HCT116 (cell line): ENCODE results near the gene RETREG1. TPM values are rescaled to one million over a fixed set of nuclear protein-coding genes. Genes with fewer than 3 reads are reported as not detected.

Source experiments
- ATAC-seq: fragments of 200-7000 bp; cut with Tn5 transposase; 2 replicates; pipeline ENCODE4 v1.9.1; 2020; ENCODE audit warnings: mild to moderate bottlenecking, moderate library complexity
- BruUV-seq: library from RNA; stranded (reverse); fragments of 400-500 nt; replicated peaks from 2 replicates; lab custom pipeline; 2021; lab: Mats Ljungman, UMichigan
- CTCF ChIA-PET: fragments of 300-600 bp; sonication (Branson Sonifier 250); formaldehyde crosslinking; loops from one replicate; lab custom pipeline; 2021; ENCODE audit warnings: antibody characterized with exemption; lab: Charles Lee
- POLR2A ChIA-PET: fragments of 300-600, 350-600 bp; sonication (Branson Sonifier 250); formaldehyde crosslinking; loops from one replicate; lab custom pipeline; 2021; ENCODE audit warnings: antibody characterized with exemption; lab: Charles Lee
- RAD21 ChIA-PET, 2 experiments: fragments of 300-600 bp; sonication (Branson Sonifier 250); formaldehyde crosslinking; loops; one replicate each; lab custom pipeline; 2023; ENCODE audit warnings: low total read pairs in 2 of 2; ENCODE audit not compliant: uncharacterized antibody in 2 of 2, unreplicated experiment in 2 of 2, low non-redundant PET in 1 of 2; lab: Charles Lee
- DNase-seq: peaks from one replicate; pipeline ENCODE4 v3.0.0-alpha.2; 2010; ENCODE audit warnings: low read depth, low spot score
- H2AFZ ChIP-seq: fragments of 200-600 bp; shearing (Covaris generic), sonication (generic); 2 replicates; pipeline ENCODE4 v1.6.1; 2017; ENCODE audit warnings: low read depth, mixed run types, mixed read lengths, antibody characterized with exemption, low read length; ENCODE audit not compliant: poor library complexity, severe bottlenecking
- H3K27ac ChIP-seq: 2 replicates; pipeline ENCODE4 v1.5.1; 2012; ENCODE audit warnings: low read depth, low read length
- H3K27me3 ChIP-seq: fragments of 200-600 bp; sonication (generic); 2 replicates; pipeline ENCODE4 v1.6.1; 2016; ENCODE audit warnings: mixed run types, low read length, mixed read lengths; ENCODE audit not compliant: insufficient read depth
- H3K36me3 ChIP-seq, 2 experiments: fragments of 200-500 bp in 1 of 2; fragments of 200-600 bp in 1 of 2; sonication (Bioruptor generic) in 1 of 2; sonication (generic) in 1 of 2; 2 replicates each; pipeline versions ENCODE4 v1.5.1 to v1.6.1; 2014 to 2016; ENCODE audit warnings: low read length in 2 of 2, inconsistent platforms in 1 of 2, mixed read lengths in 1 of 2, mixed run types in 1 of 2; ENCODE audit not compliant: insufficient read depth in 2 of 2, control insufficient read depth in 1 of 2
- H3K4me1 ChIP-seq, 2 experiments: fragments of 200-600 bp in 1 of 2; sonication (generic) in 1 of 2; 2 replicates each; pipeline versions ENCODE4 v1.5.1 to v1.6.1; 2012 to 2017; ENCODE audit warnings: low read length in 2 of 2, inconsistent platforms in 1 of 2, mild to moderate bottlenecking in 1 of 2, mixed read lengths in 1 of 2, mixed run types in 1 of 2, moderate library complexity in 1 of 2; ENCODE audit not compliant: insufficient read depth in 2 of 2, control insufficient read depth in 1 of 2
- H3K4me2 ChIP-seq: fragments of 200-600 bp; sonication (generic); 2 replicates; pipeline ENCODE4 v1.6.1; 2017; ENCODE audit warnings: mixed run types, low read length, mixed read lengths
- H3K4me3 ChIP-seq, 2 experiments: fragments of 200-600 bp in 1 of 2; sonication (generic) in 1 of 2; replicated peaks in 1 of 2; 2 replicates each; pipeline ENCODE4 v1.5.1; 2011 to 2016; ENCODE audit warnings: low read length in 2 of 2, control low read depth in 1 of 2, low read depth in 1 of 2, mild to moderate bottlenecking in 1 of 2, mixed read lengths in 1 of 2, mixed run types in 1 of 2
- H3K79me2 ChIP-seq: fragments of 200-600 bp; sonication (generic); 2 replicates; pipeline ENCODE4 v1.6.1; 2017; ENCODE audit warnings: mild to moderate bottlenecking, mixed run types, low read length, moderate library complexity, mixed read lengths; ENCODE audit not compliant: insufficient read depth
- H3K9ac ChIP-seq: fragments of 200-600 bp; sonication (generic); 2 replicates; pipeline ENCODE4 v1.6.1; 2016; ENCODE audit warnings: low read length, mixed read lengths
- H3K9me2 ChIP-seq: fragments of 200-600 bp; sonication (generic), shearing (Covaris generic); 2 replicates; pipeline ENCODE4 v1.6.1; 2017; ENCODE audit warnings: mixed run types, mild to moderate bottlenecking, moderate library complexity; ENCODE audit not compliant: insufficient read depth
- H3K9me3 ChIP-seq, 2 experiments: fragments of 200-500 bp in 1 of 2; fragments of 200-600 bp in 1 of 2; sonication (Bioruptor generic) in 1 of 2; sonication (generic) in 1 of 2; 2 replicates each; pipeline ENCODE4 v1.6.1; 2014 to 2017; ENCODE audit warnings: low read length in 2 of 2, mixed read lengths in 2 of 2, inconsistent platforms in 1 of 2, low read depth in 1 of 2, mild to moderate bottlenecking in 1 of 2, mixed run types in 1 of 2, moderate library complexity in 1 of 2; ENCODE audit not compliant: control insufficient read depth in 1 of 2, insufficient read depth in 1 of 2
- H4K20me1 ChIP-seq: fragments of 200-600 bp; sonication (generic), shearing (Covaris generic); 2 replicates; pipeline ENCODE4 v1.6.1; 2017; ENCODE audit warnings: mixed run types, mild to moderate bottlenecking, moderate library complexity; ENCODE audit not compliant: insufficient read depth
- CEBPB ChIP-seq: IDR thresholded peaks from 2 replicates; pipeline ENCODE4 v1.6.1; 2012; ENCODE audit warnings: low read depth
- CTCF ChIP-seq, 3 experiments: fragments of 200-600 bp in 1 of 3; sonication (generic) in 1 of 3; IDR thresholded peaks in 2 of 3; conservative IDR thresholded peaks in 1 of 3; 2 replicates each; pipeline ENCODE4 v1.5.1; 2012 to 2017; ENCODE audit warnings: low read depth in 2 of 3, low read length in 2 of 3, antibody characterized with exemption in 1 of 3, borderline replicate concordance in 1 of 3, control low read depth in 1 of 3, mild to moderate bottlenecking in 1 of 3, mixed read lengths in 1 of 3, mixed run types in 1 of 3, moderate library complexity in 1 of 3; ENCODE audit not compliant: insufficient read depth in 1 of 3
- EZH2phosphoT487 ChIP-seq: fragments of 200-600 bp; IDR thresholded peaks from 2 replicates; pipeline ENCODE4 v1.6.1; 2018; ENCODE audit warnings: antibody characterized with exemption, borderline replicate concordance
- FOSL1 ChIP-seq: IDR thresholded peaks from 2 replicates; pipeline ENCODE4 v1.6.1; 2012; ENCODE audit warnings: low read depth
- JUND ChIP-seq: IDR thresholded peaks from 2 replicates; pipeline ENCODE4 v1.6.1; 2012
- MAX ChIP-seq: IDR thresholded peaks from 2 replicates; pipeline ENCODE4 v1.6.1; 2012
- POLR2AphosphoS5 ChIP-seq: IDR thresholded peaks from 2 replicates; pipeline ENCODE4 v1.6.1; 2011; ENCODE audit warnings: mild to moderate bottlenecking, low read depth, low read length, moderate library complexity
- SIN3A ChIP-seq: IDR thresholded peaks from 2 replicates; pipeline ENCODE4 v1.6.1; 2012; ENCODE audit warnings: low read depth
- SP1 ChIP-seq: IDR thresholded peaks from 2 replicates; pipeline ENCODE4 v1.6.1; 2012; ENCODE audit warnings: low read depth
- SRF ChIP-seq: IDR thresholded peaks from 2 replicates; pipeline ENCODE4 v1.6.1; 2012; ENCODE audit warnings: low read depth
- TCF7L2 ChIP-seq: IDR thresholded peaks from 2 replicates; pipeline ENCODE4 v1.7.0; 2011; ENCODE audit warnings: borderline replicate concordance, inconsistent platforms; ENCODE audit not compliant: insufficient read depth, insufficient read length; ENCODE audit errors: extremely low read depth
- YY1 ChIP-seq: IDR thresholded peaks from 2 replicates; pipeline ENCODE4 v1.6.1; 2011; ENCODE audit warnings: low read length, low read depth, moderate library complexity, mild to moderate bottlenecking; ENCODE audit not compliant: insufficient replicate concordance; ENCODE audit errors: extremely low read depth
- intact Hi-C: fragments of 100-400 bp; cut with micrococcal nuclease; formaldehyde crosslinking; loops from 2 replicates; pipeline ENCODE4 v1.10.0; 2022
- total RNA-seq: library from RNA; stranded (reverse); gene quantifications from one replicate; pipeline ENCODE4 v1.2.1, GENCODE V29; 2021; ENCODE audit not compliant: unreplicated experiment

The RETREG1 gene
- total RNA-seq, 1 experiment from 2014 or later, result 6.0 TPM

- no peak for DNase-seq
- Histone ChIP-seq H3K4me1 (0 out of 4 replicates have a peak, but pooled peaks cover 0 to 2% of the 10 kb centered on the region in 2 experiments), H2AFZ (no peak overlapping the region), H3K4me2 (no peak overlapping the region), H3K9me3 (no peaks in the 10 kb centered on the region), H3K9me2 (no peaks in the 10 kb centered on the region), H3K36me3 (no peaks in the 10 kb centered on the region), H3K4me3 (no peak overlapping the region), H3K27me3 (no peaks in the 10 kb centered on the region), H3K79me2 (no peaks in the 10 kb centered on the region), H3K9ac (no peak overlapping the region), H4K20me1 (no peaks in the 10 kb centered on the region), H3K27ac (no peak overlapping the region)
- no peak for TF ChIP-seq POLR2AphosphoS5
- no peak for TF ChIP-seq MAX
- TF ChIP-seq TCF7L2, result no peak
- TF ChIP-seq EZH2phosphoT487, result no peak
- TF ChIP-seq SRF, result no peak
- TF ChIP-seq SP1, result no peak
- no peak for TF ChIP-seq SIN3A
- TF ChIP-seq JUND, result no peak
- TF ChIP-seq CTCF (IDR thresholded peaks at IDR 0.05 in 2 of 3, conservative IDR thresholded peaks at IDR 0.05 in 1 of 3; ENCODE audit: borderline replicate concordance in 1 of 3, insufficient read depth in 1 of 3, low read depth in 2 of 3, low read length in 2 of 3), result no peak
- TF ChIP-seq FOSL1, result no peak
- no peak for TF ChIP-seq YY1
- no peak for TF ChIP-seq CEBPB
- BruUV-seq, result no TSS peak
- ATAC-seq, result no peak
- CTCF ChIA-PET, result no interaction called here
- RAD21 ChIA-PET, result no interaction called here
- POLR2A ChIA-PET, result no interaction called here
- intact Hi-C loops, result no loop called here
Observed at GRCh38 chr5:16547200-16547842, 69.5 kb downstream of the RETREG1 start.
